Activated CD4-positive, CD25-positive, alpha-beta regulatory T cell (primary cell): ENCODE measurements around the gene CDH4.

Experiments used
- DNase-seq, 4 experiments: peaks; one replicate each; lab custom pipeline; 2025; lab: John Stamatoyannopoulos, UW

CDH4 gene

DNA sequence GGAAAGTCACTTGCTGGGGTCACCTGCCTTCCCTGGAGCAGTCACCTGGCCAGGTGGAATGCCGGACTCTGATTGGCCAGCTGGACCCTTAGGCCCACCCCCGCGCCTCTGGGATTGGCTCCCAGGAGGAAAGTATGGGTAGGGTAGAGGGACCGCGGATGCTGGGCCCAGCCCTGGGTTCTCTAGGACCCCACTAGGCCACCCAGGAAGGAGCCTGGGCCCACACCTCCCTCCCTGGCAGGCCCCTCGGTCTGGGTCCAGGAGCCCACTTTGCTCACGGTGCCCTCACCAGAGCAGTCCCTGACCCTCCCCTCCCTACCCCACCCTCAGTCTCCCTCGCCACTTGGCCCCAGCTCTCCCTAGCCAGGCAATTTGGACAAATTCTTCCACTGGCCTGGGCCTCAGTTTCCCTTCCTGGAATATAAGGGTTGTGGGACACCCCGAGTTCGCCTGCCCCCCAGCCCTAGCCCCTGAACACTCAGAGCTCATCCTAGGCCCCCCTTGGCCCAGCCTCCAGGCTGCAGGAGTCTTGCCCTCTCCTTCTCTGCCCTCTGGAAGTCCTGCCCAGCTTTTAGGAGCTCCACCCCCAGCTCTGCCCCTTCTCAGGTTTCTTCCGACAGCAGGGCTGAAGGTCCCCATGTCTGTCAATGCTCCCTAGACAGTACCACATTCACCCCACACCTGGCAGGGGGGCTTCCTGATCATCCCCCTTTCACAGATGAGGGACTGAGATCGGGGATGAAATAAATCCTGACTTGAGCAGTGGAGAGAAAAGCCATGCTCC lies 514.0 kb downstream of the CDH4 start:
- no peak for DNase-seq

DNA sequence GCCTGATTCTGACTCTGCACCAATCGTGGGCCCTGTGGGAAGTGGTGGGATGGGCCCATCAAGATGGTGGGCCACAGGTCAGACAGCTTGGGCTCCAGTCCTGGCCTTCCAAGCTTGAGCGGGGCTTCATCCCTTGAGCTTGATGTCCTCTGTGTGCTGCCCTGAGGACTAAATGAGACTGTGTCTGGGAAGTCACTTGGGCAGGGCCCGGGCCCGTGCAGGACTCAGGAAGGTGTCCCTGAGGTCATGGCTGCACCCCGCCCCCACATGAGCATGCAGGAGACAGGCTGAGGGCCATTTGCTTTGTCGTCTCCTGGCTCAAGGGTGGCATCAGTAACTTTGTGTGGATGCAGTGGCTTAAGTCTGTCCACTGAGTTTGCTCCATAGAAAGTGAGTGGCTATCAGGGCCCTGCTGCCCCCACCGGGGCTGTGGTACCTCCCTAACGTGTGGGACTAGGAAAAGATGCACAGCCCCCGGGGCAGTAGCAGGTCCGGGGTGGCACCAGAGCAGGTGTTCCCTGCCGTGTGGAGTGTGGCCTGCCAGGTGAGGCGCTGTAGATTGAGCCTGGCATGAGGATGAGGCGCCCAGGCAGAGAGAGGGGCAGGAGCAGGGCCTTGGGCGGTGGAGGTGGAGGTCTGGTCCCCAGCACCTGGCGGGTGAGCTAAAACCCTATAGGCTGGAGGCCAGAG lies 515.0 kb downstream of the CDH4 start:
- no peak for DNase-seq

DNA sequence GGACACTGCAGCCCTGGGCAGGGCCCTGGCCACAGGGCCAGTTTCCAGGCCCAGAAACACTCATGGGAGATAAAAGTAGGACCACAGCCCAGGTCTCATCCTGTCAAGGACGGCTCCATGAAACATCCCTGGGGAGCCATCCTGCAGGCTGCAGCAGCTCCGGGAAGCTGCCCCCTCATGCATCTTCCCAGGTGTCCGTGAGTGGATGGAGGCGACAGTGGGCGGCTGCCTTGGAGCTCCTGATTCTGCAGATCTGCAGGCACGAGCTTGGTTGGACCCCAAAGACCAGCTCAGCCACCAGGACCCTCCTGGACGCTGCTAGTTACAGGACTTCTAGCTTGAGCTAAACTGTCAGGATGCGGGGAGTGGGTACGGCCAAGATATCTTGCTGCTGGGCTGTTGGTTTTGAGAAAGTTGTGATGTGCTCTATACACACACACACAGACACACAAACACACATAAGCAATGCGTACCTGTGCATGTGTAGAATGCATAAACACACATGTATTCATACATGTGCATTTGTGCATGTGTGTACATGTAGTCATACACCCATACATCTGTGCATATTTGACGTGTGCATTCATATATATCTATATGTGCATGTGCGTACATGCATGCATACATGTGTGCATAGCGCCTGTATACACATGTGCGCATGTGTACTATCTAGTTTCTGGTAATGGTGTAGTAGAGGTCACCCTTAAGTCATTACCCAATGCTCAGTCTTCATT lies 515.9 kb downstream of the CDH4 start:
- DNase-seq = no peak

DNA sequence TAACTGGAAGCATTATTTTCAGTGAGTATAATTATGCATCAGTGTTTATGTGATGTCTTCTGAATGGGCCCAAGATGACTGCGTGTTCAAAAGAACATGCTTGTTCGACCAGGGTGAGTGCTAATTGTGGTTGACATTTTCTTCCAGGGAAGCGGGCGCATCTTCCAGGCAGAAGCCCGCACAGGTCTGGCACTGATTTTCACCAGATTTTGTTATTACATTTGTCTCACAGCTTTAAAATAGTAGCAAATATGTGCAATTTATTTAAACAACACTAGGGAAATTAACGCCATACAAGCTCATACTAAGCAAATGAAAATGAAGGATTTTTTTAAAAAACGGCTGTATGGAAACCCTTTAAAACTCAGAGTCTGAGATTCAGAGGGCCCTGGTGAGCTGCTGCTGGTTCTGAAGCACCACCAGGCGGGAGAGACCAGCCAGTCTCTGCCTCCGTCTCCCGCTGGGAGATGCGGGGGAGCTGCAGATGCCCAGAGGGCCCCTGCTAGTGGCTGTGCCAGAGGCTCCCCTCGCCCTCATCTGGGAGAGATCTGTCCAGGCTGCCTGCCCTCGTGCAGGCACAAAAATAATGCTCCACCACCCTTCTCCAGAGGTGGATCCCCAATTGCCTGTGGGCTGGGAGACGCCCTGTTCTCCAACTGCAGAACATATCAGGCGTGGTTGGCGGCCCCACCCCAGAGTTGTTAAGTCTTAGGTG lies 516.7 kb downstream of the CDH4 start:
- no peak for DNase-seq

DNA sequence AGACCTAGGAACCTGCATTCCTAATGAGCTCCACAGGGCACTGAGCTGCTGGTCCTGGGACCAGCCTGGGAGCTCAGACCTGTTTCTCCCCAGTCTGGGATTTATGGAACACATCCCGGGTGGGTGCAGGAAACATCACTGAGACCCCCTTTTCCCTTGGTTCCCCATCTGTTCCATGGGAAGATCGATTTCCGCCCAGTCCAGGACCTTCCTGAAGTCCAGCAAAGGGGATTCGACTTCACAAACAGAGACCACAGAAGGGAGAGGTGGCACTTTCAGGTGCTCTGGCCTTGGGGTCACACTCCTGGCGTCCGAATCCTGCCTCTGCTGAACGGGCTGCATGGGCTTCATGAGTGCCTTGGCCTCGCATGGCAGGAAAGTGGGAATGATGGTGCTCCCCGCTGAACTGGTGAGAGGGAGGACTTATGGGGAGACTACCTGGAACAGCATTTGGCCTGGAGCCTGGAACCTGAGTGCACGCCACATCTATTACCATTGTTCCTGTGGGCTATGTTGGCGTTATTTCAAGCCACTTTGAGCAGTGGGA lies 517.3 kb downstream of the CDH4 start:
- DNase-seq = no peak

DNA sequence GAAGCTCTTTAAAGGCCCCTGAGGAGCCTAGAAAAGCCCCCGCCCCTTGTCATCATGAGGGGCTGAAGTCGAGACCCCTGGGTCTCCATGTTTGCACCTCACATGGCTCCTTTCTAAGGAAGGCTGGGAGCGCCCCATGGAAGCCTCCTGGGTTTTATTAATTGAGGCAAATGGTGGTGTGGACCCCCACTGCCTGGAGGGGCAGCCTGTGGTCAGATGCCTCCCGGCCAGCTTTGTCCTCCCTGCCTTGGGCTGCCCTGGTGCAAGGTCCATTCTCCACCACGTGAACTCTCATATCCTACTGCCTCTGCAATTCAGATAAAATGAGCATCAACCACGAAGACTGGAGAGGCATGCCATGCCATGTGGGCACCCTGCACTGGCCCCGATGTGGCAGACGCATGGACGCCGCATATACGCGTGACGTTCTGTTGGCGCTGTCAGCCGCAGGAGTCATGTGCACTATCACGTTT lies 518.1 kb downstream of the CDH4 start:
- DNase-seq = no peak

DNA sequence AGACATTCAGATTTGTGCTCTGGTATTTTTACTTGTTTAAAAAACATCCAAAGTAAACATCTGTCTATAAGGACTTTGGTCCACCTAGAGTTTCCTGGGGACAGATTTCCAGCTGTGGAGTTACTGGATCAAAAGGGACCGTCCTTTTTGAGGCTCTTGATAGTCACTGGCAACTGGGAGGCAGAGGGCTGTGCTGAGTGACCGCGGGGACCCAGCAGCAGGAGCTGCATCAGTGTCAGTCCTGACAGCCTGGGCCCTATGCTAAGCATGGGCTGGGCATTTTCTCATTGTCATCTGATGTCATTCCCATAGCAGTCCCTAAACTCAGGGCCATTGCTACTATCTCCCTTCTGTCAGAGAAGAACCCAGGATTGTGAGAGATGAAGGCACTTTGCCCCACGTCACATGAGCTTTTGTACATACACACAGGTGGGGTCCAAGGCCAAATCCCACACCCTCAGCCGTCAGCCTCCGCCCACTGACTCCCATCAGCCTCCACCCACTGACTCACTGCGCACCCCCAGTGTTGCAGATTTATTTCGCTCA lies 519.8 kb downstream of the CDH4 start:
- no peak for DNase-seq

DNA sequence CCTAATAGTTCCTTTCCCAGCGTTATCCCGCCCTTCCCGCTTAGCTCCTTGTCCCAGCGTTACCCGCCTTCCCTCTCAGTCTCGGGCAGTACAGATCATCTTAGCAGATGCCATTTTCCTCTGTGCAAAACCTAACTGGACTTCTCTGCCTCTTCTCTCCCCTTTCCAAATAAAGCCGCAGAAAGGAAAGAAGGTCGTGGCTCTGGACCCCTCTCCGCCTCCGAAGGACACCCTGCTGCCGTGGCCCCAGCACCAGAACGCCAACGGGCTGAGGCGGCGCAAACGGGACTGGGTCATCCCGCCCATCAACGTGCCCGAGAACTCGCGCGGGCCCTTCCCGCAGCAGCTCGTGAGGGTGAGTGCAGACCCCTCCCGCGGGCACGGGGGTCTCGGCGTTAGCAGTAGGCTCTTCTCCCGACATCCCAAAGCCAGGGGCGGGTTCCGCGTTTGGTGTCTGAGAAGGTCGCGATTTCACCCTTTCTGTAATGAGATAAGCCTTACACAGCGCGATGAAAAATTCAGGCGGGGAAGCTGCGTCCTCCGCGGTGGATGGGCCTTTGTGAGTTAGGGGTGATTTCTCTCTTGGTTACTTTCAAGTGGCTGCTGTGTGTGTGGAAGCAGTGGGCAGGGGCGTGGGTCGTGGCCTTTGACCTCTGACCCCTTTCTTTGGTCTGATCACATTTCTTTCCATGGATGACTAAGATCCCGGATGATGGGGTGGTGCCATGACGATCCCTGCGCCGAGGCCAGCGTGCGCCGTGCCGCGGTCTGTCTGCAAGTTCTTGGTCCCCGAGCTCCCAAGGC lies 521.0 kb downstream of the CDH4 start:
- no peak for DNase-seq

DNA sequence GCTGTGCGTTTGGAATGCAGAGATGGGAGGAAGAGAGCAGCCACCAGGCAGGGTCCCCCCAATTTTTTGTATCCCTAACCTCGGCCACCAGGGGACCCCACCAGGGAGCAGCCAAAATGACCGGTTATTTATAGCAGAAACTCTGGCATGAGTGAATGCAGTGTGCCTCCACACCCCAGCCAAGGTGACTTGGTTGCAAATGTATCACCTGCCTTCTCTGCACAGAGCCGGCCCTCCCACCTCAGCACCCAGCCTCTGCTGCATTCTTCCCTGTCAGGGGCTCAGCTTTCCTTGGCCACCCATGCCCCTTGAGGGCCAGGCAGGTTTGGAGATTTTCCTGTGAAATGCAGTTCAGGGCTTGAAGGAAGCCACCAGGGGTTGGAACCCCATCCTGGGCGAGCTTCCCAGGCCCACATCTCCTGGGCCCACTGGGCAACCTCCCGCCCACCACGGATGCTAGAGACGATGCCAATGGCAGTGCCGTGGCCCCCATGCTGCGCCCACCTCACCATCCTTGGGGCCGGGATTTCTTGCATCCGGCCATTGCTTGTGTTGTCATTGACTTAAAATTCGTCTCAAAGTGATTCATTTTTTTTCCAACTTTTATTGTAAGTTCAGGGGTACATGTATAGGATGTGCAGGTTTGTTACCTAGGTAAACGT lies 522.0 kb downstream of the CDH4 start:
- DNase-seq = no peak

DNA sequence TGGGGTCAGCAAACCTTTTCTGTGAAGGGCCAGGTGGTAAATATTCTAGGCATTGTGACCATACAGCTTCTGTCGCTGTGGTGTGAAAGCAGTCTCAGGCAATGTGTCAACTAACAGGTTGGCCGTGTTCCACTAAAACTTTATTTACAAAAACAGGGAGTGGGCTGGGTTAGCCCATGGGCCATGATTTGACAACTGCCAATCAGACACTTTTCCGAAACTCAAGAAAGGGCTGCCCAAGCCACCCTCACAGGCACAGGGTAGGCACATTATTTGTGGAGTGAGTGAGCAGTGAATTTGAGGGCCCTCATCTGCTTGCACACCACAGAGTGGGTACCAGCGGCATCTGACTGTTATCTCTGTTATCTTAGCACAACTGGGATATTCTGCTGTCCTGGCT lies 523.4 kb downstream of the CDH4 start:
- DNase-seq = no peak

DNA sequence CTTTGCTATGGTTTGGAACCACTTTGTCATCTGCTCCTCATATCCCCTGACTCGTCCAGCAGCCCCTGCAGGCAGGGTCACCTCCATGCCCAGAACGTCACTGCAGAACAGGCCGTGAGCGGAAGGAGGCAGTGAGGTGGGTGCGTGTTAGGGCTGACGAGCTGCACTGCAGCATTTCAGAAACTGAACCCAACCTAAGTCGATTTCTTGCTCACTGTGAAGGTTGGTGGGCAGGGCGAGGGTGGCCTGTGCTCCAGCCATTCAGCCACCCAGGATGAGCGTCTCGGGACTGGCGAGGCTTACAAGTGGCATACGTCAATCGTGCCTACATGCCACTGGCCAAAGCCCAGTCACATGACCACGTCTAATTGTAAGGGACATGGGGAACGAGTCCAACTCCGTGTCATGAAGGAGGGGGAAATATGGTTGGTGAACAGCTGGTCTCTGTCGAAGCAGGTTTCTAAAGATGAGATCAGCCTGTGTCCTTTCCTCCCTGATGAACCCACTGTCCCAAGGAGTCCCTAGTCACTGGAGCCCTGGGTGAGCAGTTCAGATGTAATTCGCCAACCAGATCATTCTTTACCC lies 524.5 kb downstream of the CDH4 start:
- no peak for DNase-seq

DNA sequence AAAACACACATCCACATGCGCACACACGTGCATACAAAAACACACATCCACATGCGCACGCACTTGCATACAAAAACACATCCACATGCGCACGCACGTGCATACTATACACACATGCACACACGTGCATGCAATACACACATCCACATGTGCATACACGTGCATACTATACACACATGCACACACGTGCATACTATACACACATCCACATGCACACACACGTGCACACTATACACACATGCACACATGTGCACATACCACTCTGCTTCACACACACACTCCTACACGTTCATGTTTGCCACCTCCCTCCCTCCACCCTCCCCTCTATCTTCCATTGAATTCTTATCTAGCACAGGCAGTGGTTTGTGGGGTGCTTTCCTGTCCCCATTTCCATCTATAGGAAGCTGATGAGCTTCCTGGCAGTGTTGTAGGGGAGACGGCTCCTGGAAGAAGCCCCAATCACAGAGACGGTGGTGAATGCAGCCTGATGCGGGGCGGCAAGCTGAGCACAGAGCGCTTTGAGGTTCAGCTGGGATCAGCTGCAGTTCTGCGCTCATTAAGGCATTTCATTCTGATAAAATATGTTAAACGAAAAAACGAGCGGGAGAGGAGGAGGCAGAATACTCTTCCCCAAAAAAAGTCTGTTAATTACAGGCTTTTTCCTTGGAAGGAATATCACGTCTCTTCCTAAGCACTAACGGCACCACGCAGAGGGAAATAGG lies 525.9 kb downstream of the CDH4 start:
- DNase-seq = no peak

DNA sequence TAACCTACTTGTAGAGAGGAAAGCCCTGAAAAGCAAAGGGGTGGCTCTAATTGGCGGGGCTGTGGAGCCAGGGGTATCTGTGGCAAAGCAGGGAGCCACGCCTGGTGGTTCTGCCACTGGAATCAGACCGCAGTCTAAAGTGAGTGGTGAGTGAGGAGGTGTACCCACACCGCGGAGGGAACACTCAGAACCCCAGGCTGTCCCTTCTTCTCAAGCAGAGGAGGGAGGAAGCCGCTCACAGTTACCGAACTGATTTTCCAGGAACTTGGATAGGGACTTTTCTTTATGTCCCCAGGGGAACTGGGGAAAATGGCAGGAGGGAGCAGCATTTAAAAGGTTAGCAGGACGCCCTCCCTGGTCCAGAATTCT lies 526.4 kb downstream of the CDH4 start:
- no peak for DNase-seq

DNA sequence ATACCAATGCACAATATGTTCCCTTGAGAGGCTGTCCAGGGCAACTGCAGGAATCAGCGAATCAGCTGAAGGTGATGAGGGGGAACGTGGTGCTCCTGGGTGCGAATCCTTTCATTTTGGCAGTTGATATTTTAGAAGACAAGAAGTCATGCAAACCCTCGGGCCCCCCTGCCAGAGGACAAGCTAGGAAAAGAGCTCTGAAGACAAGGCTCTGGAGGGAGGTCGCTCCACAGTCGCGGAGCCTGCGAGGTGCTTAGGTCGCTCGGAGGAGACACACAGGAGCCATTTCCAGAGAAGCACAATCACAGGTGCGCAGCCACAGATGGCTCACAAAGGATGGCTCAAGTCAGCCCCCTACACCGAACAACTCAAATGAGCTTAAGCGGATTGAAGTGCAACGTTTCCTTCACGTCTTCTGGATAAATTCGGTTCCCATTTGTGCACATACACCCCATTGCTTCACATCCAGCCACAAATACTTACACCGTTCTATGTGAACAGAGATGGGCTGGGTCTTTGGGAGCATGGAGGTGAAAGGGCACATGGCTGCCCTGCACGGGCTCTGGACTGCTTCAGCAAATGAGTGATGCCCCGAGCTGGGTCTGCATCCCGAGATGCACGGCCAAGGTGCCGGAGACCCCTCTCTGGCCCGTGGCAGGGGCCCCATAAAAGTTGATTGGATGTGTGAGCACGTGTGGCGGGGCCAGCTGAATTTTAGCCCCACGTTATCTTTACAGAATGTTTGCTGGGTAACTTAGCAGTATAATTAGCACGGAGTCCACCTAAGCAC lies 527.3 kb downstream of the CDH4 start:
- DNase-seq = no peak

DNA sequence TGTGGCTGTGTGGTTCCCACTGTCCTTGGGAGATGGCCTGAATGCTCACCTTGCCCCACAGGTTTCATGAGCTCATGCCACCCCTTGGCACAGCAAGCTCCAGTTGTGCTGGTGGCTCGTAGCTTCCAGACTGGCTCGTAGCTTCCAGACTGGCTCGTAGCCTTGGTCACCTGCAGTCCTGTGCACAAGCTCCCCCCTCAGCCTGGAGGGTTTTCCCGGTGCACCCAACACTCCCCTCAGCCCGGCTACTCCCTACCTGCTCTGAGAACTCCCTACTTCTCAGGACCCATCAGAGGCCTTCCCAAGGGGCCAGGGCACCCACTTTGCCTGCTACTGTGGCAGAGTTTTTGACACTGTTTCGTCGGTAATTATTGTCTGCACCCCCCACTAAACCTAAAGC lies 528.0 kb downstream of the CDH4 start:
- DNase-seq = no peak

DNA sequence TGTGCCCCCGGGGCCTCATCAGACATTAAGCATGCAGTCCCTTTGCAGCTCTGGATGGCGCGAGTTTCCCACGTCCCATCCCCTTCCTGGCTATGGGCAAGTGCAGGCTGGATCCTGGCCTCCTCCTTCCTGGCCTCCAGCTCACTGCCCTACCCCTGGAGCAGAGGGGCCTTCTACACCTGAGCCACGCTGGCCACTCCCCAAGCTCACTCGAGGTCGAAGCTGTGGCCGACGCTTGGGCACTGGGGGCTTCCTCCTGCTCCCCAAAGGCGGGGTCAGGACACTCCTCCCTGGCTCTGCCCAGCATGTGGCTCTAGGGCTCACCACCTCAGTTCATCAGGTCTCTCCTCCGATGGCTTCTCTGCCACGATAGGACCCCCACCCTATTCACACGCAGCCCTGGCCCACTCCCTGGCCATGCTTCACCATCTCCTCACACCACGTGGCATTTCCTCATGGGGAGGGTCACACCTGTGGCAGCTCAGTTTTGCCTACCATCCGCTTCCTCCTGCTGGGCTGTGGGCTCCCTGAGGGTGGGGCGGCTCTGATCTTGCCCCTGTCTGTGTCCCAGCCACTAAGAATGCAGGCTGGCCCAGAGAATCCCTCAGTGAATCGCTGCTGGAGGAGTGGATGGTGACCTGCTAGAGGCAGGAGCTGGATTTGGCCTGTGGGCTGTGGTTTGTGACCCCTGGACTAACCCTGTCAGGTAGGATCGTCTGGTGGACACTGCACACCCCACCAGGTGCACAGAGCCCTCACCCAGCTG lies 532.9 kb downstream of the CDH4 start:
- no peak for DNase-seq

DNA sequence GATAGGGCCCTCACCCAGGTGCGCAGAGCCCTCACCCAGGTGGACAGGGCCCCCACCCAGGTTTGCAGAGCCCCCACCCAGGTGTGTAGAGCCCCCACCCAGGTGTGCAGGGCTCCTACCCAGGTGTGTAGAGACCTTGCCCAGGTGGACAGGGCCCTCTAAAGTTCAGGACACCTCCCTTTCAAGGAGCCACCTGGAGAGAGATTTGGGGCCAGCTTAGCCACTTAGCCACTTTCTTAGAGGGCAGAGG lies 533.4 kb downstream of the CDH4 start:
- no peak for DNase-seq

DNA sequence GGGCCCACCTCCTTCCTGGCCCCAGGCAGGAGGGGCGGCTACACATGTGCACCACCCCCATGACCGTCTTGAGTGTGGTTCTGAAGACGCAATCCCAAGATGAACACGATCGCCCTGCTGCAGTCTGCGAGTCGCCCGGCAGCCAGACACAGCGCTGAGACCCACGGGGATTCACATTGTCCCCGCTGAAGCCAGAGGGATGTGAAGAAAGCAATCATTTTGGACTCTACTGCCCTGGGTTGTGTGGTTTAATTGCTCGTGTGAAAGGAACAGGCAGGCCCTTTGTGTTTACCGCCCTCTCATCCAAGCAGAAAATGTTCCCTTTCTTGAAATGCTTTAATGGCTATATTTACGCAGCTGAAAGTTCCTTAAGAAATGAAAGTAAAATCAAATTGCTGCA lies 534.2 kb downstream of the CDH4 start:
- DNase-seq = no peak
